ENCODE measurements around the gene PCSK6. TPM values are rescaled to one million over a fixed set of nuclear protein-coding genes. Genes with fewer than 3 reads are reported as not detected.

Gene PCSK6
- total and polyA plus RNA-seq, 7 experiments from 2014 or later: 0.12 to 3.0 (median 0.70) TPM; not detected in 1

GRCh38 chr15:101441696-101442095, 47.8 kb downstream of the PCSK6 start:
- Mint-ChIP-seq H3K9me3 (peaks cover 0 to 2% (median 0%) of the 10 kb centered on the region in 11 donors), H3K4me3 (peak overlapping the region in 4 of 10 donors; percentile 7 to 48 (median 28)), H3K4me1 (peaks cover 0 to 13% (median 3%) of the 10 kb centered on the region in 7 donors), H3K36me3 (peaks cover 0 to 2% (median 0%) of the 10 kb centered on the region in 5 donors), H3K27ac (peak overlapping the region in 1 of 9 donors; percentile 29), H3K27me3 (peaks cover 5 to 31% (median 17%) of the 10 kb centered on the region in 5 donors)
- Histone ChIP-seq H3K4me3 (ENCODE audit: low read length) (no peak overlapping the region), H3K36me3 (ENCODE audit: control insufficient read depth in 2 of 3, insufficient read depth in 3 of 3, low read length in 3 of 3) (no peaks in the 10 kb centered on the region), H3K27me3 (ENCODE audit: control insufficient read depth in 2 of 2, insufficient read depth in 2 of 2, low read length in 2 of 2) (no peaks in the 10 kb centered on the region), H3K4me1 (ENCODE audit: control insufficient read depth in 2 of 2, insufficient read depth in 2 of 2, low read length in 2 of 2) (no peaks in the 10 kb centered on the region), H3K9me3 (ENCODE audit: control insufficient read depth in 2 of 3, low read length in 3 of 3) (no peaks in the 10 kb centered on the region), H3K27ac (ENCODE audit: low read depth, low read length) (no peak overlapping the region)
- DNase-seq (peak in 1 of 9 donors; percentile 13), ATAC-seq (no peak)
- CTCF ChIA-PET: no interaction called here
- POLR2A ChIA-PET: no interaction called here
- intact Hi-C loops (cut with micrococcal nuclease): no loop called here

GRCh38 chr15:101440846-101441590, 48.5 kb downstream of the PCSK6 start:
- Histone ChIP-seq H3K4me1 (ENCODE audit: control insufficient read depth in 2 of 2, insufficient read depth in 2 of 2, low read length in 2 of 2) (no peaks in the 10 kb centered on the region), H3K27me3 (ENCODE audit: control insufficient read depth in 2 of 2, insufficient read depth in 2 of 2, low read length in 2 of 2) (no peaks in the 10 kb centered on the region), H3K36me3 (ENCODE audit: control insufficient read depth in 2 of 3, insufficient read depth in 3 of 3, low read length in 3 of 3) (no peaks in the 10 kb centered on the region), H3K4me3 (ENCODE audit: low read length) (no peak overlapping the region), H3K27ac (ENCODE audit: low read depth, low read length) (no peak overlapping the region), H3K9me3 (ENCODE audit: control insufficient read depth in 2 of 3, low read length in 3 of 3) (no peaks in the 10 kb centered on the region)
- H3K27me3 Mint-ChIP-seq: peaks cover 5 to 31% (median 17%) of the 10 kb centered on the region in 5 donors
- POLR2A ChIA-PET: no interaction called here
- peak in 1 of 9 donors; percentile 6 for DNase-seq
- ATAC-seq: no peak
- H3K36me3 Mint-ChIP-seq: peaks cover 0 to 2% (median 0%) of the 10 kb centered on the region in 5 donors
- intact Hi-C loops (cut with micrococcal nuclease): no loop called here
- H3K4me3 Mint-ChIP-seq: peak overlapping the region in 1 of 10 donors; percentile 39
- H3K27ac Mint-ChIP-seq: peak overlapping the region in 1 of 9 donors; percentile 36
- CTCF ChIA-PET: no interaction called here
- H3K9me3 Mint-ChIP-seq: peaks cover 0 to 2% (median 0%) of the 10 kb centered on the region in 11 donors
- H3K4me1 Mint-ChIP-seq: peaks cover 0 to 10% (median 3%) of the 10 kb centered on the region in 7 donors

GRCh38 chr15:101439920-101440319, 49.6 kb downstream of the PCSK6 start:
- intact Hi-C loops (cut with micrococcal nuclease): no loop called here
- H3K4me1 ChIP-seq (ENCODE audit: control insufficient read depth in 2 of 2, insufficient read depth in 2 of 2, low read length in 2 of 2): no peaks in the 10 kb centered on the region
- DNase-seq: no peak
- ChIA-PET POLR2A (no interaction called here), CTCF (no interaction called here)
- Mint-ChIP-seq H3K27ac (no peak overlapping the region), H3K4me1 (peaks cover 0 to 10% (median 3%) of the 10 kb centered on the region in 7 donors), H3K9me3 (peaks cover 0 to 2% (median 0%) of the 10 kb centered on the region in 11 donors), H3K4me3 (no peak overlapping the region), H3K27me3 (peaks cover 6 to 31% (median 17%) of the 10 kb centered on the region in 5 donors), H3K36me3 (no peaks in the 10 kb centered on the region)
- no peak overlapping the region for H3K27ac ChIP-seq (ENCODE audit: low read depth, low read length)
- H3K9me3 ChIP-seq (ENCODE audit: control insufficient read depth in 2 of 3, low read length in 3 of 3): no peaks in the 10 kb centered on the region
- H3K4me3 ChIP-seq (ENCODE audit: low read length): no peak overlapping the region
- ATAC-seq: no peak
- H3K27me3 ChIP-seq (ENCODE audit: control insufficient read depth in 2 of 2, insufficient read depth in 2 of 2, low read length in 2 of 2): no peaks in the 10 kb centered on the region
- no peaks in the 10 kb centered on the region for H3K36me3 ChIP-seq (ENCODE audit: control insufficient read depth in 2 of 3, insufficient read depth in 3 of 3, low read length in 3 of 3)

- ChIA-PET CTCF (no interaction called here), POLR2A (no interaction called here)
- Histone ChIP-seq H3K36me3 (ENCODE audit: control insufficient read depth in 2 of 3, insufficient read depth in 3 of 3, low read length in 3 of 3) (no peaks in the 10 kb centered on the region), H3K4me3 (ENCODE audit: low read length) (no peak overlapping the region), H3K27ac (ENCODE audit: low read depth, low read length) (no peak overlapping the region), H3K4me1 (ENCODE audit: control insufficient read depth in 2 of 2, insufficient read depth in 2 of 2, low read length in 2 of 2) (no peaks in the 10 kb centered on the region), H3K27me3 (ENCODE audit: control insufficient read depth in 2 of 2, insufficient read depth in 2 of 2, low read length in 2 of 2) (no peaks in the 10 kb centered on the region), H3K9me3 (ENCODE audit: control insufficient read depth in 2 of 3, low read length in 3 of 3) (no peaks in the 10 kb centered on the region)
- Mint-ChIP-seq H3K27me3 (peaks cover 6 to 31% (median 17%) of the 10 kb centered on the region in 5 donors), H3K9me3 (peaks cover 0 to 2% (median 0%) of the 10 kb centered on the region in 11 donors), H3K27ac (no peak overlapping the region), H3K36me3 (no peaks in the 10 kb centered on the region), H3K4me3 (no peak overlapping the region), H3K4me1 (peaks cover 0 to 10% (median 3%) of the 10 kb centered on the region in 7 donors)
- DNase-seq (peak in 1 of 9 donors; percentile 8), ATAC-seq (no peak)
- intact Hi-C loops (cut with micrococcal nuclease): no loop called here
These were observed 50.1 kb downstream of the PCSK6 start for GRCh38 chr15:101439285-101439919.

- Histone ChIP-seq H3K9me3 (ENCODE audit: control insufficient read depth in 2 of 3, low read length in 3 of 3) (no peaks in the 10 kb centered on the region), H3K4me1 (ENCODE audit: control insufficient read depth in 2 of 2, insufficient read depth in 2 of 2, low read length in 2 of 2) (no peaks in the 10 kb centered on the region), H3K36me3 (ENCODE audit: control insufficient read depth in 2 of 3, insufficient read depth in 3 of 3, low read length in 3 of 3) (no peaks in the 10 kb centered on the region), H3K27me3 (ENCODE audit: control insufficient read depth in 2 of 2, insufficient read depth in 2 of 2, low read length in 2 of 2) (no peaks in the 10 kb centered on the region), H3K27ac (ENCODE audit: low read depth, low read length) (no peak overlapping the region), H3K4me3 (ENCODE audit: low read length) (no peak overlapping the region)
- H3K27ac Mint-ChIP-seq: no peak overlapping the region
- H3K4me1 Mint-ChIP-seq: peaks cover 0 to 10% (median 3%) of the 10 kb centered on the region in 7 donors
- H3K4me3 Mint-ChIP-seq: no peak overlapping the region
- peaks cover 0 to 2% (median 0%) of the 10 kb centered on the region in 11 donors for H3K9me3 Mint-ChIP-seq
- intact Hi-C loops (cut with micrococcal nuclease): no loop called here
- DNase-seq: peak in 1 of 9 donors; percentile 15
- ChIA-PET CTCF (no interaction called here), POLR2A (no interaction called here)
- peaks cover 6 to 28% (median 17%) of the 10 kb centered on the region in 5 donors for H3K27me3 Mint-ChIP-seq
- no peak for ATAC-seq
- H3K36me3 Mint-ChIP-seq: no peaks in the 10 kb centered on the region
These were observed 50.8 kb downstream of the PCSK6 start for GRCh38 chr15:101438482-101439284.

- Histone ChIP-seq H3K27me3 (ENCODE audit: control insufficient read depth in 2 of 2, insufficient read depth in 2 of 2, low read length in 2 of 2) (no peaks in the 10 kb centered on the region), H3K27ac (ENCODE audit: low read depth, low read length) (no peak overlapping the region), H3K9me3 (ENCODE audit: control insufficient read depth in 2 of 3, low read length in 3 of 3) (no peaks in the 10 kb centered on the region), H3K4me3 (ENCODE audit: low read length) (no peak overlapping the region), H3K4me1 (ENCODE audit: control insufficient read depth in 2 of 2, insufficient read depth in 2 of 2, low read length in 2 of 2) (no peaks in the 10 kb centered on the region), H3K36me3 (ENCODE audit: control insufficient read depth in 2 of 3, insufficient read depth in 3 of 3, low read length in 3 of 3) (no peaks in the 10 kb centered on the region)
- ChIA-PET POLR2A (no interaction called here), CTCF (no interaction called here)
- ATAC-seq: no peak
- Mint-ChIP-seq H3K4me3 (no peak overlapping the region), H3K4me1 (peaks cover 0 to 10% (median 3%) of the 10 kb centered on the region in 7 donors), H3K27ac (no peak overlapping the region), H3K27me3 (peaks cover 6 to 28% (median 19%) of the 10 kb centered on the region in 5 donors), H3K36me3 (no peaks in the 10 kb centered on the region), H3K9me3 (peaks cover 0 to 2% (median 0%) of the 10 kb centered on the region in 11 donors)
- intact Hi-C loops (cut with micrococcal nuclease): no loop called here
- no peak for DNase-seq
These were observed 51.7 kb downstream of the PCSK6 start for GRCh38 chr15:101437618-101438481.

All from naive thymus-derived CD4-positive, alpha-beta T cell (primary cell).